ENCODE results near the gene INTS11.

Gene INTS11

GRCh38 chr1:1326075-1326605 lies 1.7 kb upstream of the INTS11 start:
- Histone ChIP-seq H3K14ac (ENCODE audit: low read length) (no peak overlapping the region), H3K36me3 (ENCODE audit: control insufficient read depth in 1 of 2, insufficient read depth in 2 of 2, low read length in 2 of 2) (peaks cover 23 to 24% of the 10 kb centered on the region in 2 experiments), H3K79me2 (ENCODE audit: control insufficient read depth, insufficient read depth, low read length, poor library complexity) (peaks cover 26% of the 10 kb centered on the region), H3K9ac (ENCODE audit: low read length) (no peak overlapping the region), H3K27me3 (ENCODE audit: insufficient read depth, low read length) (no peaks in the 10 kb centered on the region), H3K4me1 (ENCODE audit: control insufficient read depth in 1 of 2, insufficient read depth in 2 of 2, low read length in 2 of 2) (peaks cover 12% of the 10 kb centered on the region in 2 experiments), H3K23ac (ENCODE audit: low read length) (no peak overlapping the region), H3K9me3 (ENCODE audit: insufficient read depth, low read depth, low read length) (peaks cover 12% of the 10 kb centered on the region), H2BK120ac (ENCODE audit: insufficient read depth, low read length, poor library complexity) (no peak overlapping the region), H3K4me3 (ENCODE audit: low read depth, low read length) (no peak overlapping the region), H4K12ac (ENCODE audit: low read depth, low read length) (no peak overlapping the region), H3K4me2 (ENCODE audit: low read length) (no peak overlapping the region), H3K27ac (ENCODE audit: low read depth, low read length) (no peak overlapping the region), H2AFZ (ENCODE audit: insufficient read depth, low read length, poor library complexity) (no peak overlapping the region), H4K91ac (ENCODE audit: low read depth, low read length) (no peak overlapping the region), H3K18ac (ENCODE audit: low read length) (peak overlapping the region; percentile 25), H2BK5ac (ENCODE audit: low read depth, low read length, poor library complexity) (no peak overlapping the region), H2AK5ac (ENCODE audit: low read length) (no peak overlapping the region), H3K79me1 (ENCODE audit: low read length) (peaks cover 9% of the 10 kb centered on the region), H3K4ac (ENCODE audit: low read depth, low read length) (no peak overlapping the region), H4K8ac (ENCODE audit: low read depth, low read length) (no peak overlapping the region), H2BK12ac (ENCODE audit: low read length) (no peak overlapping the region)
- no CpG with 5 or more reads among the region's 8 CpGs for WGBS (ENCODE audit: extremely low coverage, insufficient coverage, insufficient read length)
- no peak for DNase-seq

- Histone ChIP-seq H3K4ac (ENCODE audit: low read depth, low read length) (peak overlapping the region; percentile 90), H3K4me2 (ENCODE audit: low read length) (peak overlapping the region; percentile 81), H2AFZ (ENCODE audit: insufficient read depth, low read length, poor library complexity) (peak overlapping the region; percentile 80), H3K23ac (ENCODE audit: low read length) (no peak overlapping the region), H2BK120ac (ENCODE audit: insufficient read depth, low read length, poor library complexity) (peak overlapping the region; percentile 6), H3K79me2 (ENCODE audit: control insufficient read depth, insufficient read depth, low read length, poor library complexity) (peaks cover 26% of the 10 kb centered on the region), H3K27ac (ENCODE audit: low read depth, low read length) (peak overlapping the region; percentile 26), H3K18ac (ENCODE audit: low read length) (peak overlapping the region; percentile 25), H3K36me3 (ENCODE audit: control insufficient read depth in 1 of 2, insufficient read depth in 2 of 2, low read length in 2 of 2) (peaks cover 29 to 30% of the 10 kb centered on the region in 2 experiments), H3K27me3 (ENCODE audit: insufficient read depth, low read length) (no peaks in the 10 kb centered on the region), H2BK5ac (ENCODE audit: low read depth, low read length, poor library complexity) (peak overlapping the region; percentile 2), H2AK5ac (ENCODE audit: low read length) (peak overlapping the region; percentile 92), H2BK12ac (ENCODE audit: low read length) (no peak overlapping the region), H3K9ac (ENCODE audit: low read length) (peak overlapping the region; percentile 93), H4K12ac (ENCODE audit: low read depth, low read length) (peak overlapping the region; percentile 70), H3K4me3 (ENCODE audit: low read depth, low read length) (peak overlapping the region; percentile 89), H3K79me1 (ENCODE audit: low read length) (peaks cover 9% of the 10 kb centered on the region), H3K4me1 (ENCODE audit: control insufficient read depth in 1 of 2, insufficient read depth in 2 of 2, low read length in 2 of 2) (peaks cover 12% of the 10 kb centered on the region in 2 experiments), H4K91ac (ENCODE audit: low read depth, low read length) (peak overlapping the region; percentile 93), H3K14ac (ENCODE audit: low read length) (peak overlapping the region; percentile 93), H3K9me3 (ENCODE audit: insufficient read depth, low read depth, low read length) (peaks cover 12% of the 10 kb centered on the region), H4K8ac (ENCODE audit: low read depth, low read length) (peak overlapping the region; percentile 91)
- no CpG with 5 or more reads among the region's 16 CpGs for WGBS (ENCODE audit: extremely low coverage, insufficient coverage, insufficient read length)
- DNase-seq, result peak in 1 of 2 donors; percentile 44
Observed at GRCh38 chr1:1325288-1326074, 1.0 kb upstream of the INTS11 start.

GRCh38 chr1:1324084-1324523 lies 356 bp downstream of the INTS11 start:
- Histone ChIP-seq H3K79me2 (ENCODE audit: control insufficient read depth, insufficient read depth, low read length, poor library complexity) (peaks cover 26% of the 10 kb centered on the region), H2BK120ac (ENCODE audit: insufficient read depth, low read length, poor library complexity) (peak overlapping the region; percentile 29), H3K4me3 (ENCODE audit: low read depth, low read length) (peak overlapping the region; percentile 99), H3K4me2 (ENCODE audit: low read length) (peak overlapping the region; percentile 86), H3K36me3 (ENCODE audit: control insufficient read depth in 1 of 2, insufficient read depth in 2 of 2, low read length in 2 of 2) (peaks cover 43% of the 10 kb centered on the region in 2 experiments), H3K4me1 (ENCODE audit: control insufficient read depth in 1 of 2, insufficient read depth in 2 of 2, low read length in 2 of 2) (peaks cover 12% of the 10 kb centered on the region in 2 experiments), H3K9ac (ENCODE audit: low read length) (peak overlapping the region; percentile 97), H4K8ac (ENCODE audit: low read depth, low read length) (peak overlapping the region; percentile 93), H4K12ac (ENCODE audit: low read depth, low read length) (peak overlapping the region; percentile 94), H3K27me3 (ENCODE audit: insufficient read depth, low read length) (no peaks in the 10 kb centered on the region), H3K79me1 (ENCODE audit: low read length) (peaks cover 9% of the 10 kb centered on the region), H2AFZ (ENCODE audit: insufficient read depth, low read length, poor library complexity) (peak overlapping the region; percentile 77), H3K14ac (ENCODE audit: low read length) (peak overlapping the region; percentile 87), H3K27ac (ENCODE audit: low read depth, low read length) (peak overlapping the region; percentile 22), H3K23ac (ENCODE audit: low read length) (no peak overlapping the region), H3K4ac (ENCODE audit: low read depth, low read length) (peak overlapping the region; percentile 99), H3K18ac (ENCODE audit: low read length) (peak overlapping the region; percentile 50), H2BK12ac (ENCODE audit: low read length) (no peak overlapping the region), H3K9me3 (ENCODE audit: insufficient read depth, low read depth, low read length) (peaks cover 3% of the 10 kb centered on the region), H2BK5ac (ENCODE audit: low read depth, low read length, poor library complexity) (peak overlapping the region; percentile 59), H2AK5ac (ENCODE audit: low read length) (peak overlapping the region; percentile 78), H4K91ac (ENCODE audit: low read depth, low read length) (peak overlapping the region; percentile 71)
- WGBS (ENCODE audit: extremely low coverage, insufficient coverage, insufficient read length), result no CpG with 5 or more reads among the region's 41 CpGs
- DNase-seq, result no peak

GRCh38 chr1:1322952-1323351 lies 1.5 kb downstream of the INTS11 start:
- Histone ChIP-seq H3K4me2 (ENCODE audit: low read length) (no peak overlapping the region), H3K79me1 (ENCODE audit: low read length) (peaks cover 9% of the 10 kb centered on the region), H3K4me3 (ENCODE audit: low read depth, low read length) (no peak overlapping the region), H2AFZ (ENCODE audit: insufficient read depth, low read length, poor library complexity) (no peak overlapping the region), H3K4ac (ENCODE audit: low read depth, low read length) (peak overlapping the region; percentile 21), H3K36me3 (ENCODE audit: control insufficient read depth in 1 of 2, insufficient read depth in 2 of 2, low read length in 2 of 2) (peaks cover 42 to 44% of the 10 kb centered on the region in 2 experiments), H3K79me2 (ENCODE audit: control insufficient read depth, insufficient read depth, low read length, poor library complexity) (peaks cover 26% of the 10 kb centered on the region), H3K18ac (ENCODE audit: low read length) (no peak overlapping the region), H3K14ac (ENCODE audit: low read length) (no peak overlapping the region), H3K4me1 (ENCODE audit: control insufficient read depth in 1 of 2, insufficient read depth in 2 of 2, low read length in 2 of 2) (peaks cover 12 to 14% of the 10 kb centered on the region in 2 experiments), H4K12ac (ENCODE audit: low read depth, low read length) (no peak overlapping the region), H2BK12ac (ENCODE audit: low read length) (no peak overlapping the region), H4K8ac (ENCODE audit: low read depth, low read length) (no peak overlapping the region), H2BK5ac (ENCODE audit: low read depth, low read length, poor library complexity) (no peak overlapping the region), H4K91ac (ENCODE audit: low read depth, low read length) (no peak overlapping the region), H3K23ac (ENCODE audit: low read length) (no peak overlapping the region), H3K27me3 (ENCODE audit: insufficient read depth, low read length) (no peaks in the 10 kb centered on the region), H2AK5ac (ENCODE audit: low read length) (no peak overlapping the region), H3K9ac (ENCODE audit: low read length) (no peak overlapping the region), H3K27ac (ENCODE audit: low read depth, low read length) (no peak overlapping the region), H3K9me3 (ENCODE audit: insufficient read depth, low read depth, low read length) (peaks cover 3% of the 10 kb centered on the region), H2BK120ac (ENCODE audit: insufficient read depth, low read length, poor library complexity) (no peak overlapping the region)
- no CpG with 5 or more reads among the region's 10 CpGs for WGBS (ENCODE audit: extremely low coverage, insufficient coverage, insufficient read length)
- DNase-seq, result no peak
